HepG2 (cell line): ENCODE data around the gene LRRC70. TPM values are rescaled to one million over a fixed set of nuclear protein-coding genes. Genes with fewer than 3 reads are reported as not detected.

Experiments used
- ATAC-seq: fragments of 200-7000 bp; cut with Tn5 transposase; 3 replicates; pipeline ENCODE4 v1.9.1; 2020; ENCODE audit warnings: mild to moderate bottlenecking, moderate library complexity
- BruUV-seq: library from RNA; stranded (reverse); fragments of 400-500 nt; replicated peaks from 2 replicates; lab custom pipeline; 2021; lab: Mats Ljungman, UMichigan
- CTCF ChIA-PET: fragments of 300-600 bp; formaldehyde crosslinking; extraction: SDS; loops from one replicate; lab custom pipeline; 2021; ENCODE audit warnings: low total read pairs, inconsistent platforms, low intra/inter-chr PET ratio; lab: Yijun Ruan, JAX
- POLR2A ChIA-PET: fragments of 350-600 bp; sonication (Branson Sonifier 250); formaldehyde crosslinking; loops from one replicate; lab custom pipeline; 2020; ENCODE audit warnings: antibody characterized with exemption, inconsistent platforms; lab: Yijun Ruan, JAX
- DNase-seq: peaks from one replicate; pipeline ENCODE4 v3.0.0-alpha.2; 2015; ENCODE audit warnings: low spot score
- FAIRE-seq: peaks from 3 replicates; lab custom pipeline; 2011; peaks lifted over from hg19 to GRCh38; lab: Jason Lieb, UNC
- H2AFZ ChIP-seq: one replicate; pipeline ENCODE4 v1.6.1; 2011; ENCODE audit warnings: low read length, inconsistent platforms
- H3K27ac ChIP-seq: fragments of 300-600 bp; 3 replicates; pipeline ENCODE4 v1.8.0; 2011; ENCODE audit warnings: mixed run types, mild to moderate bottlenecking, mixed read lengths, low read length, inconsistent platforms; ENCODE audit not compliant: insufficient read depth; ENCODE audit errors: extremely low read length
- H3K27me3 ChIP-seq, 2 experiments: fragments of 200-600 bp in 1 of 2; 2 replicates in 1 of 2; 3 replicates in 1 of 2; pipeline versions ENCODE4 v1.6.0 to v1.8.0; 2011; ENCODE audit warnings: low read length in 2 of 2, mild to moderate bottlenecking in 2 of 2, moderate library complexity in 2 of 2, inconsistent platforms in 1 of 2; ENCODE audit not compliant: insufficient read depth in 2 of 2, control insufficient read depth in 1 of 2
- H3K36me3 ChIP-seq, 2 experiments: fragments of 200-600 bp in 1 of 2; replicated peaks in 1 of 2; 2 replicates in 1 of 2; 3 replicates in 1 of 2; pipeline versions ENCODE4 v1.5.1 to v1.8.0; 2011; ENCODE audit warnings: low read length in 2 of 2, inconsistent platforms in 1 of 2; ENCODE audit not compliant: insufficient read depth in 2 of 2, control insufficient read depth in 1 of 2
- H3K4me1 ChIP-seq: 2 replicates; pipeline ENCODE4 v1.5.1; 2012; ENCODE audit warnings: low read length, inconsistent platforms; ENCODE audit not compliant: insufficient read depth
- H3K4me2 ChIP-seq: 2 replicates; pipeline ENCODE4 v1.6.0; 2011; ENCODE audit warnings: low read depth, low read length, inconsistent platforms
- H3K4me3 ChIP-seq, 3 experiments: fragments of 200-600 bp in 1 of 3; sonication (generic), shearing (Covaris generic) in 1 of 3; replicated peaks in 1 of 3; 2 replicates each; pipeline ENCODE4 v1.5.1; 2011 to 2016; ENCODE audit warnings: low read length in 3 of 3, inconsistent platforms in 2 of 3, low read depth in 2 of 3, mild to moderate bottlenecking in 2 of 3, control low read depth in 1 of 3, mixed read lengths in 1 of 3; ENCODE audit not compliant: insufficient read depth in 1 of 3
- H3K79me2 ChIP-seq: one replicate; pipeline ENCODE4 v1.6.1; 2011; ENCODE audit warnings: low read length, inconsistent platforms; ENCODE audit not compliant: insufficient read depth
- H3K9ac ChIP-seq: 2 replicates; pipeline ENCODE4 v1.6.0; 2011; ENCODE audit warnings: mild to moderate bottlenecking, low read depth, low read length, inconsistent platforms; ENCODE audit not compliant: insufficient read depth
- H3K9me3 ChIP-seq: 2 replicates; pipeline ENCODE4 v1.5.1; 2012; ENCODE audit warnings: mild to moderate bottlenecking, low read length
- H4K20me1 ChIP-seq: 2 replicates; pipeline ENCODE4 v1.6.0; 2011; ENCODE audit warnings: inconsistent platforms, mild to moderate bottlenecking, low read length, moderate library complexity; ENCODE audit not compliant: insufficient read depth
- CCDC6 ChIP-seq: sonication (generic); formaldehyde crosslinking; IDR thresholded peaks from 2 replicates; pipeline ENCODE4 v1.8.1; 2022; ENCODE audit warnings: mild to moderate bottlenecking, missing genetic modification reagents, moderate library complexity
- ELF3 ChIP-seq: IDR thresholded peaks from 2 replicates; pipeline ENCODE4 v1.6.1; 2016; ENCODE audit warnings: missing genetic modification reagents, missing compliant biosample characterization
- ERF ChIP-seq: IDR thresholded peaks from 2 replicates; pipeline ENCODE4 v1.6.1; 2018; ENCODE audit warnings: missing biosample characterization, missing genetic modification reagents
- FOXM1 ChIP-seq: sonication (generic); formaldehyde crosslinking; IDR thresholded peaks from 2 replicates; pipeline ENCODE4 v1.5.0; 2020; ENCODE audit warnings: missing genetic modification reagents
- HMGA1 ChIP-seq: sonication (generic); formaldehyde crosslinking; conservative IDR thresholded peaks from 2 replicates; pipeline ENCODE4 v1.4.0; 2020; ENCODE audit warnings: missing genetic modification reagents
- JDP2 ChIP-seq: sonication (generic); formaldehyde crosslinking; IDR thresholded peaks from 2 replicates; pipeline ENCODE4 v1.8.1; 2022; ENCODE audit warnings: missing genetic modification reagents, borderline replicate concordance
- KDM3A ChIP-seq: IDR thresholded peaks from 2 replicates; pipeline ENCODE4 v1.6.1; 2018; ENCODE audit warnings: low read depth, missing compliant biosample characterization
- MAFF ChIP-seq: IDR thresholded peaks from 2 replicates; pipeline ENCODE4 v1.6.1; 2011; ENCODE audit warnings: low read depth, low read length, improper control_type of control experiment
- MAFK ChIP-seq, 2 experiments: IDR thresholded peaks in 1 of 2; conservative IDR thresholded peaks in 1 of 2; 2 replicates each; pipeline ENCODE4 v1.6.1; 2011; ENCODE audit warnings: improper control_type of control experiment in 2 of 2, low read length in 2 of 2
- NCOA2 ChIP-seq: sonication (generic); formaldehyde crosslinking; IDR thresholded peaks from 2 replicates; pipeline ENCODE4 v1.8.0; 2022; ENCODE audit warnings: inconsistent platforms
- PAF1 ChIP-seq: IDR thresholded peaks from 2 replicates; pipeline ENCODE4 v1.6.1; 2016; ENCODE audit warnings: missing genetic modification reagents, missing compliant biosample characterization
- RBAK ChIP-seq: sonication (generic); formaldehyde crosslinking; IDR thresholded peaks from 2 replicates; pipeline ENCODE4 v1.5.1; 2020; ENCODE audit warnings: mild to moderate bottlenecking, missing genetic modification reagents
- REL ChIP-seq: sonication (generic); formaldehyde crosslinking; conservative IDR thresholded peaks from 2 replicates; pipeline ENCODE4 v1.8.0; 2022; ENCODE audit warnings: mild to moderate bottlenecking, missing genetic modification reagents, moderate library complexity
- RELA ChIP-seq: sonication (generic); formaldehyde crosslinking; IDR thresholded peaks from 2 replicates; pipeline ENCODE4 v1.4.0; 2020; ENCODE audit warnings: missing genetic modification reagents
- SALL1 ChIP-seq: sonication (generic); formaldehyde crosslinking; IDR thresholded peaks from 2 replicates; pipeline ENCODE4 v1.8.0; 2022; ENCODE audit warnings: mild to moderate bottlenecking, missing genetic modification reagents
- ZBTB3 ChIP-seq: sonication (generic); formaldehyde crosslinking; IDR thresholded peaks from 2 replicates; pipeline ENCODE4 v1.4.0; 2020; ENCODE audit warnings: low read depth, mild to moderate bottlenecking, moderate library complexity, missing genetic modification reagents, borderline replicate concordance
- ZNF136 ChIP-seq: sonication (generic); formaldehyde crosslinking; IDR thresholded peaks from 2 replicates; pipeline ENCODE4 v1.8.1; 2022; ENCODE audit warnings: low read depth, mild to moderate bottlenecking, moderate library complexity, missing genetic modification reagents
- ZNF660 ChIP-seq: sonication (generic); formaldehyde crosslinking; IDR thresholded peaks from 2 replicates; pipeline ENCODE4 v1.5.1; 2020; ENCODE audit warnings: mild to moderate bottlenecking, low read depth, missing genetic modification reagents, borderline replicate concordance
- ZNF672 ChIP-seq: sonication (generic); formaldehyde crosslinking; IDR thresholded peaks from 2 replicates; pipeline ENCODE4 v1.8.1; 2022; ENCODE audit warnings: missing genetic modification reagents
- WGBS: methylation state at CpG from one replicate; pipeline ENCODE4 v1.1.6; 2017; ENCODE audit warnings: low lambda C conversion rate; 5-methylcytosine and 5-hydroxymethylcytosine counted together
- in situ Hi-C: cut with HindIII; loops from 2 replicates; pipeline ENCODE4 v1.10.0; 2017; ENCODE audit warnings: low pct_unique_long_range_greater_than_20kb; ENCODE audit not compliant: extremely low pct_ligation_motif_present
- intact Hi-C: fragments of 100-400 bp; cut with micrococcal nuclease; formaldehyde crosslinking; loops from one replicate; pipeline ENCODE4 v1.10.0; 2022; ENCODE audit not compliant: unreplicated experiment
- polyA plus RNA-seq, 8 experiments: library from polyadenylated mRNA; depleted of rRNA in 3 of 8; stranded (reverse) in 7 of 8; unstranded in 1 of 8; fragments of >200 nt; fragmentation: Illumina TruSeq in 4 of 8; extraction: Trizol in 4 of 8; gene quantifications; 2 replicates each; pipeline versions ENCODE4 v1.2.1 to v1.2.3, GENCODE V29; 2011 to 2016; ENCODE audit warnings: low read depth in 4 of 8, missing spikeins in 1 of 8, mixed read lengths in 1 of 8; ENCODE audit not compliant: insufficient read depth in 1 of 8
- total RNA-seq, 5 experiments: library from RNA; depleted of rRNA; stranded (reverse); fragments of >200 nt; fragmentation: Illumina TruSeq; extraction: Trizol; gene quantifications; 2 replicates each; pipeline ENCODE4 v1.2.3, GENCODE V29; 2016; ENCODE audit warnings: low read depth in 1 of 5
- TF ChIP-seq, protein P1 (sequence below): sonication (generic); formaldehyde crosslinking; IDR thresholded peaks from 2 replicates; pipeline ENCODE4 v1.5.0; 2020; ENCODE audit warnings: missing genetic modification reagents
- TF ChIP-seq, protein P2 (sequence below): sonication (generic); formaldehyde crosslinking; IDR thresholded peaks from 2 replicates; pipeline ENCODE4 v1.4.0; 2020; ENCODE audit warnings: mild to moderate bottlenecking, missing genetic modification reagents

Gene LRRC70
- total and polyA plus RNA-seq, 2 of the 13 experiments (the other 11 are each of a cell fraction or from before 2014, with no cell fraction given) = 0.05 to 0.71 TPM

DNA sequence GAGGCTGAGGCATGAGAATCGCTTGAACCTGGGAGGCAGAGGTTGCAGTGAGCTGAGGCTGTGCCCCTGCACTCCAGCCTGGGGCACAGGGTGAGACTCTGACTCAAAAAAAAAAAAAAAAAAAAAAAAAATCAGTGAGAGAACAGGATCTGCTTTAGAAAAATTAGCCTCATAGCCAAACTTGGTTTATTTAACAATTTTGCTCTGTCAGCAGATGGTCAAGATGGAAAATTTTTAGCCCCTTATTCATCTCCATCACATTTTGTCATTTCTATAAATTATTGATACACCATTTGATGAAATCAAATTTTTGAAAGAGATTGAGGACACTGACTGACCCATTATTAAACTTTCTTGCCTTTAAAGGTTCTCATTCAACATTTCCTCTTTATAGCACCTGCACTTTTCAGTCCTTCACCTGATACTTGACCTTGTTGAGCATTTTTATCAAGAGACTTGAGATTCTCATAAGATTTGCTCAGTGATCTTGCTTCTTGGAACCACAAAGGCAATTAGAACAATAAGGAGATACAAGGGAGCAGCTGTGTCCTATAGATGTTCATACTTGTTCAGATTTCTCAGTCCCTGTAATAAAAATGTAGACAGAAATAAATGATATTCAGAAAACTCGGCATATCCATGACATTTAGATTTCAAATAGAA lies 38.1 kb downstream of the LRRC70 start:
- Histone ChIP-seq H3K27me3 (no peaks in the 10 kb centered on the region), H4K20me1 (no peaks in the 10 kb centered on the region), H3K9ac (no peak overlapping the region), H3K4me2 (no peak overlapping the region), H3K36me3 (no peaks in the 10 kb centered on the region; a peak in 1 of 5 replicates), H3K27ac (no peak overlapping the region), H3K4me1 (no peaks in the 10 kb centered on the region), H3K79me2 (no peaks in the 10 kb centered on the region), H3K9me3 (no peaks in the 10 kb centered on the region), H3K4me3 (no peak overlapping the region), H2AFZ (no peak overlapping the region)
- ChIA-PET POLR2A (no interaction called here), CTCF (no interaction called here)
- FAIRE-seq = no peak
- TF ChIP-seq MAFK (conservative IDR thresholded peaks at IDR 0.05 in 1 of 2, IDR thresholded peaks at IDR 0.05 in 1 of 2; ENCODE audit: low read length in 2 of 2) (peak; percentile 46 to 72; a peak in 3 of 4 replicates), ERF (CRISPR knock-in tag) (no peak), MAFF (0 out of 2 replicates have a peak, but pooled peaks have one; percentile 48), CCDC6 (CRISPR knock-in tag) (no peak)
- no peak for ATAC-seq
- in situ Hi-C loops (no loop called here), intact Hi-C loops (no loop called here)
- no peak for DNase-seq
- 92% methylated on average over 2 of the region's 2 CpGs for WGBS
- BruUV-seq = no TSS peak

DNA sequence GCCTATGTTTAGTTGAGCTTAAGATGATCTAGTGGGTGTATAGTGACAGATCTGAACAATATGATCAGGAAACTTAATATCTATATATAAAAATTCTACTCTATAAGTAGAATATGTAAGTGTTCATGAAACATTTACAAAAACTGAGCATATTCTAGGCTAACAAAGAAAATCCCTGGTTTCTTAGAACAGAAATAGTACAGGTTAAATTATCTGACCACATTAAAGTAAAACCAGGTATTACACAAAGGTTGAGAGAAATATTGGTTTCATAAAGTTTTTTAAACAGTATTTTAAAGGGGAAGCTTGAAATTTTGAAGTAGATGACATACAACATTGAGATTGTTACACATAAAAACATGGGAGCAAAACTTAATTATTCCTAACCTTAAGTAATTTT lies 39.3 kb downstream of the LRRC70 start:
- Histone ChIP-seq H2AFZ (no peak overlapping the region), H3K4me2 (no peak overlapping the region), H3K9me3 (no peaks in the 10 kb centered on the region), H3K36me3 (no peaks in the 10 kb centered on the region; a peak in 1 of 5 replicates), H3K27me3 (no peaks in the 10 kb centered on the region), H3K27ac (no peak overlapping the region), H3K4me3 (no peak overlapping the region), H3K4me1 (no peaks in the 10 kb centered on the region), H3K79me2 (no peaks in the 10 kb centered on the region), H4K20me1 (no peaks in the 10 kb centered on the region), H3K9ac (no peak overlapping the region)
- intact Hi-C loops (no loop called here), in situ Hi-C loops (no loop called here)
- ChIA-PET POLR2A (no interaction called here), CTCF (no interaction called here)
- DNase-seq = no peak
- no TSS peak for BruUV-seq
- FAIRE-seq = no peak
- ATAC-seq = no peak
- TF ChIP-seq KDM3A (no peak), SALL1 (no peak), FOXM1 (CRISPR knock-in tag) (no peak), ZNF672 (no peak), ZNF660 (CRISPR knock-in tag) (no peak), HMGA1 (no peak), ELF3 (CRISPR knock-in tag) (no peak), NCOA2 (CRISPR knock-in tag) (no peak), RBAK (CRISPR knock-in tag) (no peak), RELA (CRISPR knock-in tag) (no peak), REL (CRISPR knock-in tag) (no peak), ZBTB3 (CRISPR knock-in tag) (no peak), ZNF136 (CRISPR knock-in tag) (no peak), JDP2 (no peak), PAF1 (CRISPR knock-in tag) (no peak)
- TF ChIP-seq, protein P1, sequence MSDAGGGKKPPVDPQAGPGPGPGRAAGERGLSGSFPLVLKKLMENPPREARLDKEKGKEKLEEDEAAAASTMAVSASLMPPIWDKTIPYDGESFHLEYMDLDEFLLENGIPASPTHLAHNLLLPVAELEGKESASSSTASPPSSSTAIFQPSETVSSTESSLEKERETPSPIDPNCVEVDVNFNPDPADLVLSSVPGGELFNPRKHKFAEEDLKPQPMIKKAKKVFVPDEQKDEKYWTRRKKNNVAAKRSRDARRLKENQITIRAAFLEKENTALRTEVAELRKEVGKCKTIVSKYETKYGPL (CRISPR knock-in tag) = no peak
- TF ChIP-seq, protein P2, sequence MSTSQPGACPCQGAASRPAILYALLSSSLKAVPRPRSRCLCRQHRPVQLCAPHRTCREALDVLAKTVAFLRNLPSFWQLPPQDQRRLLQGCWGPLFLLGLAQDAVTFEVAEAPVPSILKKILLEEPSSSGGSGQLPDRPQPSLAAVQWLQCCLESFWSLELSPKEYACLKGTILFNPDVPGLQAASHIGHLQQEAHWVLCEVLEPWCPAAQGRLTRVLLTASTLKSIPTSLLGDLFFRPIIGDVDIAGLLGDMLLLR (CRISPR knock-in tag) = no peak
